HG03439 (cell line): ENCODE results near the gene LMBR1L.

Source experiments
- ATAC-seq: cut with Tn5 transposase; IDR thresholded peaks from one replicate; pipeline ENCODE4 v1.9.1; 2021; ENCODE audit warnings: mild to moderate bottlenecking, moderate library complexity; ENCODE audit not compliant: unreplicated experiment

Gene LMBR1L

DNA sequence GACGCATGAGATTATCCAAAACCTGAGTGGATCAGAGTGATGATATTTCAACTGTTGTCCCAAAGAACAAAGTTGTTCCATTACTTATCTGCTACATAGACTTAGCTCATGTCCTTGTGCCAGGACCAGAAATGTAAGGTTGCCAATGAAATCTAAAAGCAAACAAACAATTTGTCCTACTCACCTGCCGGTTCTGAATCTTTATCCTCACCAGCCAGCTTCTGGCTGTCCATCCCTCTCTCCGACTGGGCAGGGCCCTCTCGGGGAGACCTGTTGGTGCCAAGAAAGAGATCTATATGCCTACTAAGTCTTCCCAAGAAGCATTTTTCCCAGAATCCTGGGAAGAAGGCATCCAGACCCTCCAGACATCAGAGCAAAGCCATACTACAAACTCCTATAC lies 55.6 kb downstream of the LMBR1L start:
- ATAC-seq: no peak

DNA sequence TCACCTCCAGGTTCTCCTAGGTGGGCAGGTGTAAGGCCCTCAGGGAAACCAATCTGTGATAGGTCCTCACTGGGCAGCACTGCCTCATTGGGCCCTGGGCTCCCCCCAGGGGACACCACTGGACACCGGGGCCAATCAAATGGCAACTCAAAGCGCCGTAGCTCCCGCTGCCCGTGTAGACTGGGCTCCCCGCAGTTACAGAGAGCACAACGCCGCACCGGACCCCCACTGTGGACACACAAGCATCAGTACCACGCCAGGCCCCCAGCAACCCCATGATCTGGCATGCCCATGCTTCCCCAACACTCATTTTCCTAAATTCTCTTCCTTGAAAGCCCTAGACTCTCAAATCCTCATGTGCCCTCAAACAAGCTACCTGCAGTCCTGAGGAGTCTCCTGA lies 56.1 kb downstream of the LMBR1L start:
- ATAC-seq: no peak

DNA sequence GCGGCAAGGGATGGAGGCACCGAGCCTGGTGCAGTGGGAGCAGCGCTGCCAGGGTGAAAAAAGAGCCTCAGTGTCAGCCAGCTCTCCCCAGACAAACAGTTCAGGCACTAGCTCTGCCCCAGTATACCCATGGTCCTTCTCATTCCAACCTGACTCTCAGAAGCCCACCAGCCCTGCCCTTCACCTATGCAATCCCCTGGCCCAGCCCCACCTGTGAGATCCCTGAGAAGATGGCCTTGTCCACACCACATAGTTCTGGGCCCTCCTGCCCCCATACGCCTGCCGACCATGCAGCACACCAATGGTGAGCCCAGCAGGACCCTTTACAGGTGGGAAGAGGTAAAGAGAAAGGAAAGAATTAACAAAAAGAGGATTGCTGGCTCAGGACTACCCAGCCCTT lies 56.6 kb downstream of the LMBR1L start:
- no peak for ATAC-seq

DNA sequence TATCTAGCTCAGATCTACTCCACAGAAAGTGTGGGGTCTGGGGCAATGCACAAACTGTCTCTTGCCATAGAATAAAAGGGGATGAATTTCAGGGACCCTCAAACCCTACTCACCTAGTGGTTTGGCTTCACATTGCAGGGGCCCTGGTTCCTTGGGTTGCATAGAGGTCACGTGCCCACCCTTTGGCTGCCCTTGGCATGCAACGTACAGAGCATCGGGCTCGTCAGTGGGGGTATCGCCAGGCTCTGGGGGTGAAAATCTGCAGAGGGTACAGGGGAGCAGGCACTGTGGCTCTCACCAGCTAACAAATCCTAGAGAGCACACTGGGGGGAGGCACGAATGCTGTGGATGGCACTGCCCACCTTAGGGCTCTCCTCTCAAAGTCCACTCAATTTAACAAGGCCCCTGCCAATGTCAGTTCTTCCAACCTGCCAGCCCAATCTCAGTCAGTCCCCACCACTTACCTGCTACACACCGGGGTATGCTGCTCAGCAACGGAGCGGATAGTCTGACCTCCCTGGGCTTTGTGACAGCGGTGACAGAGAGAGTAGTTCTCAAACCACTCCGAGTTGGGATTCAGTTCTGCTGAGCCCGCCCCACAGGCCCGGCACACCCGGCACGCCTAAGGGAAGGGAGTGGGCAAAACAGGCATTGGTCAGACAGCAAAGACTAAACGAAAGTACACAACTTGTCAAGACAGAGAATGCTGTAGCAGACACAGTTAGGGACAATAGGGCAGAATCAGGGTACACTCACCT lies 58.0 kb downstream of the LMBR1L start:
- no peak for ATAC-seq

DNA sequence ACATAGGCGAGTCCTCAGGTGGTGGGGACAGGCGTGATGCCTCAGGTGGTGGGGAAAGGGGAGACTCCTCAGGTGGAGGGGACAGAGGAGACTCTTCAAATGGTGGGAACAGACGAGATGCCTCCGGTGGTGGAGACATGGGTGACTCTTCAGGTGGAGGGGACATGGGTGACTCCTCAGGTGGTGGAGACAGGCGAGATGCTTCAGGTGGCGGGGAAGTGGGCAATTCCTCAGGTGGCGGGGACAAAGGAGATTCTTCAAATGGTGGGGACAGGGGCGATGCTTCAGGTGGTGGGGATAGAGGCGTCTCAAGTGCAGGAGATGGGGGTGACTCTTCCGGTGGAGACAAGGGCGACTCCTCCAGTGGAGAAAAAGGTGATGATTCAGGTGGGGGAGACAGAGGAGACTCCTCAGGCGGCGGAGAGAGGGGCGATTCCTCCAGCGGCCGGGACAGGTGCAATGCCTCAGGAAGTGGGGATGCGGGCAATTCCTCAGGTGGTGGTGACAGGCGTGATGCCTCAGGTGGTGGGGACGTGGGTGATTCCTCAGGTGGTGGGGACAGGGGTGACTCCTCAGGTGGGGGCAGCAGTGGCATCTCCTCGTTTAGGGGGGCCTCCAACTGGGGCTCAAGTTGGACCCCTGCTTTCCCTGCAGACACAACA lies 58.7 kb downstream of the LMBR1L start:
- no peak for ATAC-seq

DNA sequence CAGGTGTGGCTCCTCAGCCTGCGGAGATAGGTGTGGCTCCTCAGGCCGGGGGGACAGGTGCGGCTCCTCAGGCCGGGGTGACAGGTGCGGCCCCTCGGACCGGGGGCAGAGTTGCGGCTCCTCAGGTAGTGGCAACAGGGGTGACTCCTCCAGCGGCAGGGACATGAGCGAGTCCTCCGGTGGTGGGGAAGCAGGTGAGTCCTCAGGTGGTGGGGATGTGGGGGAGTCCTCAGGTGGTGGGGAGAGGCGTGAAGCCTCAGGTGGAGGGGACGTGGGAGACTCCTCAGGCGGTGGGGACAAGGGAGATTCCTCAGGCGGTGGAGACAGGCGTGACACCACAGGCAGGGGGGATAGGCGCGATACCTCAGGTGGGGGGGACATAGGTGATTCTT lies 59.3 kb downstream of the LMBR1L start:
- no peak for ATAC-seq

DNA sequence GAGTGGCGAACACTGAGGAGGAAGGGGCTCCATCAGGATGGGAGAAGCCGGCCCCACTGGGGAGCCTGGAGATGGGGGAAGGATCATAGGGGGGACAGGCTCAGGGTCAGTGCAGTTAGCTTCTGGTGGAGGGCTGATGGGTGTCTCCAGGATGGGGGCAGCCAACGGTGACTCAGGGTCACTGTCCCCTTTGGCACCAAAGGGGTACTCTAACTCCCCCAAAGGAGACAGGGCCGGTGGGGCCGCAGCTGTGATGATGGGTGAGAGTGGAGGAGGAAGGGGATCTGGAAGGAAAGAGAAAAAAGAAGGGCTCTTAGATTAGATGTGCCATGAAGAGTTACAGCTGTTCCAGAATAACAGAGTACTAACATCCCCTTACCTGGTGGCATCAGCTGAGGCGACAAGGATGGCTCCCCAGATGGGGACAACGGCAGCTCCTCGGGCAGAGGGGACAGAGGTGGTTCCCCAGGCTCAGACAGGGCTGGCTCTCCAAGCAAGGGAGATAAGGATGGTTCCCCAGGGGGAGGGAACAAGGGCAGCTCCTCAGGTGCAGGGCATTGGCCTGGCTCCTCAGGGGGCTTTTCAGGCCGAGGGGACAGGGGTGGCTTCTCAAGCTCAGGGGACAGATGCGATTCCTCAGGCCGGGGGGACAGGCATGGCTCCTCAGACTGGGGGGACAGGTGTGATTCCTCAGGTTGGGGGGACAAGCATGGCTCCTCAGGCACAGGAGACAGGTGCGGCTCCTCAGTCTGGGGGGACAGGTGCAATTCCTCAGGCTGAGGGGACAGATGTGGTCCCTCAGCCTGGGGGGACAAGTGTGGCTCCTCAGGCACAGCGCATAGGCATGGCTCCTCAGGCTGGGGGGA lies 59.9 kb downstream of the LMBR1L start:
- no peak for ATAC-seq

DNA sequence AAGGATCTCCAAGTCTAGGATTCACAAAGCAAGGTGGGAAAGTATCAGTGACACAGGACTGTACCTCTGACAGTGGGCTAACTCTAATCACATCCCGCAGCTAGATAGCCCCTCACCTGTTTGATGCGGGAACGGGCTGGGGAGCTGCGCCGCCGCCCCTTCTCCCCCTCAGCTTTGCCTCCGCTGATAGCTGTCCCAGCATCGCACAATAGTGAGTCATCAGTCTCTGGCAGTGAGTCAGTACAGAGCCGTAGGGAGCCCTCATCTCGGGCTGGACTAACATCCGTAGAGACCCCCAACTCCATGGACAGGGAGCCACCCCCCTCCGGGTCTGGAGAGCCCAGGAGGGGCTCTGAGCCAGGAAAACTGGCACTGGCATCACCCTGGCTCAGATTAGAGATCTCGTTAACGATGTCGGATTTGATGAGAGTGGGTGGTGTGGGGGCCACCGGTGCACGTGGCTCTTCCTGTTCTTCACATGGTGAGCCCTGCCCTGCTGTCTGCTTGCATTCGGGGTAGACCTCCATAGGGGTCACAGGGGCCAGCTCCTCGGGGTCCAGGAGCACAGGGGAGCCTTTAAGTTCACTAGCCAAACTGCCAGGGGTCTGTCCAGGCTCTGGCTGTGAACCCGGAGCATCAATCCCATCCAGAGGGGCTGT lies 61.0 kb downstream of the LMBR1L start:
- ATAC-seq: no peak

DNA sequence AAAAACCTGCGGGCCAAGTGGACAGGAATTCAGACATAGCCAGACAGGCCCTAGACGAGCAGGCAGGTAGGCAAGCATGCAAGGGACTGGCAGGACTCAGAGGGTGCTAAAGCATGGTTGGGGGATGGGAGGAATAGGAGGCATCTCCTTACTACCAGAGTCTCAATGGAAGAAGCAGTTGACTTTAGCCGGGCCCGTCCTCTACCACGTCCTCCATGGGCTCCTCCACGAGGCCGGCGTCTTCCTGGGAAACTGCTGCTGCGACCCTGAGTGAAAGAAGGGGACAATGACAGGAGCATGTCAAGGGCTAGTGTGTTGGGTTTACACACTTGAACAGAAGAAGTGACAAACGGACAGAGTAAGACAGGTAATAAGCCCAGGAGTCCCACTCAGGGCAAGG lies 61.7 kb downstream of the LMBR1L start:
- ATAC-seq: no peak
